ENCODE results near the gene HMG20B. TPM values are rescaled to one million over a fixed set of nuclear protein-coding genes. Genes with fewer than 3 reads are reported as not detected.

Gene HMG20B
- total RNA-seq, 1 experiment from 2014 or later = 33.9 TPM

DNA sequence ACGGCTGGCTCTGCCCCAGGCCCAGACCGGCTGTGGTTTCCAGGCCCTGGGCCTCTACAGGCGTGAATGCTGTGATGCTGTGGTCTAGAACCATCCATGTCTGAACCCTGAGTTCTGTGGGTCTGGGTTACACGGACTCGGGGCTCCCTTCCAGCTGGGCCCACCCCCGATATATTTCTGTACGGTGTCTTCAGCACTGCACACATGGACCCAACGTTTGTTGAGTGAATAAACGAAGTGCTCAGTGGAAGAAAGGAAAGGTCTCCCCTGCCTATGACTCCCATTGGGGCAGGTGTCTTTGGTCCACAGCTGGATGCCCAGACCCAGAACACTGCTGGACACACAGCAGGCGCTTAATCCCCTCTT is 27.1 kb upstream of the HMG20B start:
- H3K4me3 ChIP-seq (ENCODE audit: low read depth, low read length) = no peak overlapping the region
- H3K27me3 ChIP-seq (replicated peaks; ENCODE audit: control insufficient read depth, insufficient read depth, low read length) = no peaks in the 10 kb centered on the region
- intact Hi-C loops (cut with micrococcal nuclease; ENCODE audit: unreplicated experiment) = no loop called here
- H3K36me3 ChIP-seq (ENCODE audit: control insufficient read depth, insufficient read depth, low read length) = no peaks in the 10 kb centered on the region; the same call in 1 of the 2 replicates
- TF ChIP-seq, protein P1, sequence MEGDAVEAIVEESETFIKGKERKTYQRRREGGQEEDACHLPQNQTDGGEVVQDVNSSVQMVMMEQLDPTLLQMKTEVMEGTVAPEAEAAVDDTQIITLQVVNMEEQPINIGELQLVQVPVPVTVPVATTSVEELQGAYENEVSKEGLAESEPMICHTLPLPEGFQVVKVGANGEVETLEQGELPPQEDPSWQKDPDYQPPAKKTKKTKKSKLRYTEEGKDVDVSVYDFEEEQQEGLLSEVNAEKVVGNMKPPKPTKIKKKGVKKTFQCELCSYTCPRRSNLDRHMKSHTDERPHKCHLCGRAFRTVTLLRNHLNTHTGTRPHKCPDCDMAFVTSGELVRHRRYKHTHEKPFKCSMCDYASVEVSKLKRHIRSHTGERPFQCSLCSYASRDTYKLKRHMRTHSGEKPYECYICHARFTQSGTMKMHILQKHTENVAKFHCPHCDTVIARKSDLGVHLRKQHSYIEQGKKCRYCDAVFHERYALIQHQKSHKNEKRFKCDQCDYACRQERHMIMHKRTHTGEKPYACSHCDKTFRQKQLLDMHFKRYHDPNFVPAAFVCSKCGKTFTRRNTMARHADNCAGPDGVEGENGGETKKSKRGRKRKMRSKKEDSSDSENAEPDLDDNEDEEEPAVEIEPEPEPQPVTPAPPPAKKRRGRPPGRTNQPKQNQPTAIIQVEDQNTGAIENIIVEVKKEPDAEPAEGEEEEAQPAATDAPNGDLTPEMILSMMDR (IDR thresholded peaks at IDR 0.05; ENCODE audit: insufficient read depth in 1 of 2, low read depth in 1 of 2, low read length in 1 of 2, severe bottlenecking in 1 of 2, unreplicated experiment in 1 of 2) = no peak
- peaks cover 42% of the 10 kb centered on the region for H3K36me3 Mint-ChIP-seq (ENCODE audit: insufficient read depth, unreplicated experiment)
- no peaks in the 10 kb centered on the region for H3K4me1 Mint-ChIP-seq (ENCODE audit: low read depth, unreplicated experiment)
- no peak for DNase-seq
- POLR2A ChIA-PET = no interaction called here
- no peaks in the 10 kb centered on the region for H3K4me1 ChIP-seq
- H3K9me3 ChIP-seq = no peaks in the 10 kb centered on the region
- CTCF ChIA-PET = interaction anchor here (1.0 to 1.6 kb wide), 3 partner anchors 10 to 73 kb away, joined by 4 to 6 read pairs (median 5); no protein-coding TSS in a partner anchor
- no peak overlapping the region for H3K27ac Mint-ChIP-seq (ENCODE audit: unreplicated experiment)
- no peaks in the 10 kb centered on the region for H3K9me3 Mint-ChIP-seq (ENCODE audit: unreplicated experiment)
- H3K27me3 Mint-ChIP-seq (ENCODE audit: insufficient read depth, unreplicated experiment) = no peaks in the 10 kb centered on the region
- BruUV-seq (replicated peaks) = no TSS peak
- H3K4me3 Mint-ChIP-seq (ENCODE audit: unreplicated experiment) = no peak overlapping the region

DNA sequence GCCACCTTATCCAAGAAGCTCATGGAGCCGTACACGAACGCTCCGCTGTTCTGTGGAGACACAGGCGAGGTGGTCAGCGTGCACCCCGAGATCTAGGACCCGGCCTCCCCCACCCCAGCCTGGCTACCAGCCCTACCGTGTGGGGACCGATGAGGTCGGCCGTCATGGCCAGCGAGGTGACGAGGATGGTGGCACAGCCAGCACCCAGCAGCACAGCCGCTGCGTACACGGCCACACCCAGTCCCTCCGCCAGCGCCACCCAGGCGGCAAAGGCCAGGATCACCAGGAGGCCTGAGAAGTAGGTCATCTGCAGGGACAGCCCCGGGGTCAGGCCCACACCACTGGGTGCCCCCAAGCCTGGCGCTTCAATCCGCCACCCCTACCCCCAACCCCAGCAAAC is 26.6 kb upstream of the HMG20B start:
- intact Hi-C loops (cut with micrococcal nuclease; ENCODE audit: unreplicated experiment) = no loop called here
- BruUV-seq (replicated peaks) = no TSS peak
- no peaks in the 10 kb centered on the region for H3K9me3 Mint-ChIP-seq (ENCODE audit: unreplicated experiment)
- H3K27ac Mint-ChIP-seq (ENCODE audit: unreplicated experiment) = no peak overlapping the region
- CTCF ChIA-PET = interaction anchor here (0.5 to 1.6 kb wide), 3 partner anchors 10 to 1044 kb away, joined by 3 to 6 read pairs (median 5); no protein-coding TSS in a partner anchor
- TF ChIP-seq, protein P1 (IDR thresholded peaks at IDR 0.05; ENCODE audit: insufficient read depth in 1 of 2, low read depth in 1 of 2, low read length in 1 of 2, severe bottlenecking in 1 of 2, unreplicated experiment in 1 of 2) = no peak
- no peaks in the 10 kb centered on the region for H3K4me1 Mint-ChIP-seq (ENCODE audit: low read depth, unreplicated experiment)
- Histone ChIP-seq H3K27me3 (replicated peaks; ENCODE audit: control insufficient read depth, insufficient read depth, low read length) (no peaks in the 10 kb centered on the region), H3K4me3 (ENCODE audit: low read depth, low read length) (no peak overlapping the region), H3K36me3 (ENCODE audit: control insufficient read depth, insufficient read depth, low read length) (no peaks in the 10 kb centered on the region; the same call in 1 of the 2 replicates), H3K4me1 (no peaks in the 10 kb centered on the region), H3K9me3 (no peaks in the 10 kb centered on the region)
- POLR2A ChIA-PET = no interaction called here
- no peak for DNase-seq
- no peak overlapping the region for H3K4me3 Mint-ChIP-seq (ENCODE audit: unreplicated experiment)
- peaks cover 47% of the 10 kb centered on the region for H3K36me3 Mint-ChIP-seq (ENCODE audit: insufficient read depth, unreplicated experiment)
- H3K27me3 Mint-ChIP-seq (ENCODE audit: insufficient read depth, unreplicated experiment) = no peaks in the 10 kb centered on the region

DNA sequence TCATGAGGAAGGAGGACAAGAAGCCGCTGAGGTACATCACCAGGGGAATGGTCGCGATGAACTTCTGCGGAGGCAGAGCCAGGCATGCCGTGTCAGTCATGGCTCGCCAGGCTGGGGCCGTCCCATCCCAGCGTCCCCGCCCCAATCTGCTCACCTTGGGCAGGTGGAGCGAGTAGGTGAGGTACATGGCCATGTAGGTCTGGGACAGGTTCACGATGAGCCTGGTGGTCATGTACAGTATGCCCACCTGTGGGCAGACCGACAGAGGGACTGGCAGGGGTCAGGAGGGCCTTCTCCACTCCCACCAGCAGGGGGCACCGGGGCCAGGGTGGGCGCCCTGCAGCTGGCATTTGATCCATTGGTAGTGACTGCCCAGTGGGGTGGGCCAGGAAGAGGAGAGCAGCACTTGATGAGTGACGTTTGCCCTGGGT is 25.4 kb upstream of the HMG20B start:
- Histone ChIP-seq H3K4me3 (ENCODE audit: low read depth, low read length) (no peak overlapping the region), H3K27me3 (replicated peaks; ENCODE audit: control insufficient read depth, insufficient read depth, low read length) (no peaks in the 10 kb centered on the region), H3K36me3 (ENCODE audit: control insufficient read depth, insufficient read depth, low read length) (no peaks in the 10 kb centered on the region; the same call in 1 of the 2 replicates), H3K4me1 (no peaks in the 10 kb centered on the region), H3K9me3 (no peaks in the 10 kb centered on the region)
- Mint-ChIP-seq H3K27ac (ENCODE audit: unreplicated experiment) (no peak overlapping the region), H3K9me3 (ENCODE audit: unreplicated experiment) (no peaks in the 10 kb centered on the region), H3K36me3 (ENCODE audit: insufficient read depth, unreplicated experiment) (peaks cover 54% of the 10 kb centered on the region), H3K4me1 (ENCODE audit: low read depth, unreplicated experiment) (no peaks in the 10 kb centered on the region), H3K27me3 (ENCODE audit: insufficient read depth, unreplicated experiment) (no peaks in the 10 kb centered on the region), H3K4me3 (ENCODE audit: unreplicated experiment) (no peak overlapping the region)
- peak in 1 of 2 experiments; percentile 30 for DNase-seq
- intact Hi-C loops (cut with micrococcal nuclease; ENCODE audit: unreplicated experiment) = no loop called here
- no TSS peak for BruUV-seq (replicated peaks)
- ChIA-PET CTCF (interaction anchor here (0.6 kb wide), 1 partner anchor 658 kb away, joined by 3 read pairs; no protein-coding TSS in a partner anchor), POLR2A (no interaction called here)
- TF ChIP-seq, protein P1 (IDR thresholded peaks at IDR 0.05; ENCODE audit: insufficient read depth in 1 of 2, low read depth in 1 of 2, low read length in 1 of 2, severe bottlenecking in 1 of 2, unreplicated experiment in 1 of 2) = peak; percentile 22 to 54

Measured in Caco-2 (cell line).